Thyroid gland (tissue), 4 donors: ENCODE results near the gene NCKAP1.
"Not testable (repeated sequence)": the region's sequence is repeated elsewhere in the genome, so short reads cannot be mapped to it uniquely, and the experiment has no call there.

Source experiments
- CTCF ChIP-seq, 6 experiments: fragments of 200-600 bp in 3 of 6; fragments of 450-650 bp in 3 of 6; sonication (generic) in 3 of 6; IDR thresholded peaks; one replicate each; pipeline ENCODE4 v1.5.1; 2016 to 2019; ENCODE audit warnings: antibody characterized with exemption in 6 of 6, mild to moderate bottlenecking in 2 of 6, inconsistent platforms in 1 of 6, moderate library complexity in 1 of 6
- POLR2A ChIP-seq, 2 donors: fragments of 450-650 bp; IDR thresholded peaks; one replicate each; pipeline ENCODE4 v1.6.1; 2017; ENCODE audit warnings: antibody characterized with exemption in 2 of 2, mild to moderate bottlenecking in 2 of 2, moderate library complexity in 1 of 2

DNA sequence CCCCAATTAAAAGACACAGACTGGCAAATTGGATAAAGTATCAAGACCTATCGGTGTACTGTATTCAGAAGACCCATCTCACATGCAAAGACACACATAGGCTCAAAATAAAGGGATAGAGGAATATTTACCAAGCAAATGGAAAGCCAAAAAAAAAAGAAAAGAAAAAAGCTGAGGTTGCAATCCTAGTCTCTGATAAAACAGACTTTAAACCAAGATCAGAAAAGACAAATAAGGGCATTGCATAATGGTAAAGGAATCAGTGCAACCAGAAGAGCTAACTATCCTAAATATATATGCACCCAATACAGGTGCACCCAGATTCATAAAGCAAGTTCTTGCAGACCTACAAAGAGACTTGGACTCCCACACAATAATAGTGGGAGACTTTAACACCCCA is 161.6 kb downstream of the NCKAP1 start:
- TF ChIP-seq CTCF, POLR2A (IDR thresholded peaks at IDR 0.05): not testable (repeated sequence)
